GM18505 (cell line): ENCODE results near the gene KLC3.

Experiments
- ATAC-seq: cut with Tn5 transposase; IDR thresholded peaks from one replicate; pipeline ENCODE4 v1.9.1; 2021; ENCODE audit not compliant: unreplicated experiment
- POLR2A ChIP-seq: IDR thresholded peaks from 4 replicates; pipeline ENCODE4 v1.6.1; 2011; ENCODE audit warnings: borderline replicate concordance; ENCODE audit not compliant: insufficient read depth, insufficient read length; ENCODE audit errors: extremely low read depth

Gene KLC3

GRCh38 chr19:45348367-45349125, 8.0 kb downstream of the KLC3 start:
- ATAC-seq: no peak
- no peak for TF ChIP-seq POLR2A

GRCh38 chr19:45349126-45349415, 8.5 kb downstream of the KLC3 start:
- no peak for TF ChIP-seq POLR2A
- no peak for ATAC-seq

DNA sequence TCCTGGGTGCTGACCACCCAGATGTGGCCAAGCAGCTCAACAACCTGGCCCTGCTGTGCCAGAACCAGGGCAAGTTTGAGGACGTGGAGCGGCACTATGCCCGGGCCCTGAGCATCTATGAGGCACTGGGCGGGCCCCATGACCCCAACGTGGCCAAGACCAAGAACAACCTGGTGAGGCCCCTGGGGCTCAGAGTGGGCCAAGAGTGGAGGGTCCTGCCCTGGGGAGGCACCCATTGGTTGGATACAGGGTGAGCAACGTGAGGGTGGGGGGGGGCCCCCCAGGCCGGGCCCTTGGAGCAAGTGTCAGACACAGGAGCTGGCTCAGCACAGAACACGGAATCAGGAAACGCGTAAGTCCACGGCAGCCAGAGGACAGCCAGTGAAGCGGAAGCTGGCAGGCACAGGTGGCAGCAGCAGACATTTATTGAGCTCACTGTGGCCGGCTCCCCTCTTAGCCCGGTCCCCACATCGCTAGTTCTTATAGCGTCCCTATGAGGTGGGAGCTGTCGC, 8.9 kb downstream of the KLC3 start:
- TF ChIP-seq POLR2A: no peak
- ATAC-seq: no peak

GRCh38 chr19:45350477-45351058, 10.0 kb downstream of the KLC3 start:
- no peak for ATAC-seq
- no peak for TF ChIP-seq POLR2A

DNA sequence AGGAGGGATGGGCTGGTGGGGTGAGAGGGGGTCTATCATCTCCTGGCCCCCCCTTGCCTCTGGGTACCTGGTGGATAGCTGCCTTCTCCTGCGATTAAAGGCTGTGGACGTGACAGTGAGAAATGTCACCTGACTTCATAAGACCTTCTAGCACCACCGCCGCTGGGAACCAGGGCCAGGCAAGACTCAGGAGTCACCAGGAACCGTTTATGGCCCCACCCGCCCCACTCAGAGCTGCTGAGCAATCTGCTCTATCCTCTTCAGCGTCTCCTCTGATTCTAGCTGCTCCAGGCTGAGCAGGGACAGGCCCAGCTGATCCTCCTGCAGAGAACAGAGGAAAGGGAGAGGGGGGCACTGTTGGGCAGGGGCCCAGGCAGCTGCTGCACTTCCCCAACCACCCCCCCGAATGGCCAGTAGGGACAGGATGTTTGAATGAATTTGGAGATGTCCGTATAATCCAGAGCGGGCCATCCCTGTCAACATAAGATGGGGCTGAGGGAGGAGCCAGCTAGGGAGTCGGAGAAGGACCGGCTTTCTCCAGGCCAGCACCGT, 10.9 kb downstream of the KLC3 start:
- no peak for ATAC-seq
- no peak for TF ChIP-seq POLR2A

DNA sequence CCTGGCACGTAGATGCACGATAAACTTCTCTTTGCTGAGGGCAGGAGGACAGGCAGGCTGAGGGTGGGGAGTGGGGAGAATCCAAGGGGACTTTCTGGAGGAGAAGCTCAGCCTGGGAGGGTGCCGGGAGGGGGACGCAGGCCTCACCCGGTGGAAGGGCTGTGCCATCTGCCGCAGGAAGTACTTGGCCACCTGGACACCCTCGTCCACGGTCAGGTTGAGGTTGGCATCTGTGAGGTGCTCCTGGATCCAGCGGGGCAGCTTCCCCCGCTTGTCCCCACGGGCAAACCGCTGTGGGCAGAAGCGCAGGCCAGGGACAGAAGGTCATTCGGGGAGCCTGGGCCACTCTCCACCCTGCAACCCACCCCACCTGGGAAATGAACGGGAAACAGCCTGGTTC, 11.5 kb downstream of the KLC3 start:
- ATAC-seq: no peak
- TF ChIP-seq POLR2A: no peak

GRCh38 chr19:45352471-45352870, 11.9 kb downstream of the KLC3 start:
- TF ChIP-seq POLR2A: no peak
- ATAC-seq: no peak

GRCh38 chr19:45352914-45353796, 12.6 kb downstream of the KLC3 start:
- no peak for ATAC-seq
- no peak for TF ChIP-seq POLR2A

DNA sequence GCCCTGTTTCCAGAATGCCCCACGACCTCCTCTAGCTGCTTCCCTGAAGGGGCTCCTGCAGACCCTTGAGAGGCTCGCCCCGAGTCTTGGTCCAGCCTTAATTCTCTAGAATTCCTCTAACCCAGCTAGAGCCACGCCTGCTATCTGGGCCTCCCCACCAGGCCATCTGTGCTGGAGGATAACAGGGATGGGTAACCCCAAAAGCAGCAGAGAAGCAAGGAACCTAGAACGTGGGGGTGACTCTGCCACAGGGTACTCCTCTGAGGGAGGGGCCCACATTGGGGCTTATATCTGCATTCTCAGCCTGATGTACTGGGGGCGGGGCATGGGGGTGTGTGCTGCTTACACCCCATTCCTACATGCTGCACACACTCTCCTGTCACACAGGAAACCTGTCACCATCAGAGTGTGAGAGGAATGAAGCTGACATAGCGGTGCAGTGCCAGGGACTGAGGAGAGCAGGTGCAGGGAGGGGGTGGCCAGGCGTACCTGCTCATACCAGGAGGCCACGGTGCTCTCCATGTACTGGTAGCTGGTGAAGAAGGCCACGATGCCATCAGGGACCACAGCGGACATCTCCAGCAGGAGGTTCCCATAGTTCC, 13.8 kb downstream of the KLC3 start:
- ATAC-seq: no peak
- no peak for TF ChIP-seq POLR2A

GRCh38 chr19:45355402-45355801, 14.9 kb downstream of the KLC3 start:
- no peak for TF ChIP-seq POLR2A
- no peak for ATAC-seq

DNA sequence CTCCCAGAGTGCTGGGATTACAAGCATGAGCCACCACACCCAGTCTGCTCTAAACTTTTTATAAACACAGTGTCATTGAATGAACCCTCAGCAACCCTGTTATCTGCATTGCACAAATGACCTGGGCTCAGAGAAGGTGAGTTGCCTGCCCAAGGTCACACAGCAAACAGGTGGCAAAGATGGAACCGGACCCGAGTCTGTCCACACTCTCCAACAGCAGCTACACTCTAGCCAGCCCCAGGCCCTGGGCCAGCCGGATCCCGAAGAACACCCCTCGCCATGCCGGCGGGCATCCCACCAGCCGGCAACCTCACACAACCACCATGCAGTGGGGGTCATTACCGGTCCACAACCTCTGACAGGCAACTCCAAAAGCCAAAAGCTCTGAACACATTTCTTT, 15.4 kb downstream of the KLC3 start:
- no peak for TF ChIP-seq POLR2A
- ATAC-seq: no peak

DNA sequence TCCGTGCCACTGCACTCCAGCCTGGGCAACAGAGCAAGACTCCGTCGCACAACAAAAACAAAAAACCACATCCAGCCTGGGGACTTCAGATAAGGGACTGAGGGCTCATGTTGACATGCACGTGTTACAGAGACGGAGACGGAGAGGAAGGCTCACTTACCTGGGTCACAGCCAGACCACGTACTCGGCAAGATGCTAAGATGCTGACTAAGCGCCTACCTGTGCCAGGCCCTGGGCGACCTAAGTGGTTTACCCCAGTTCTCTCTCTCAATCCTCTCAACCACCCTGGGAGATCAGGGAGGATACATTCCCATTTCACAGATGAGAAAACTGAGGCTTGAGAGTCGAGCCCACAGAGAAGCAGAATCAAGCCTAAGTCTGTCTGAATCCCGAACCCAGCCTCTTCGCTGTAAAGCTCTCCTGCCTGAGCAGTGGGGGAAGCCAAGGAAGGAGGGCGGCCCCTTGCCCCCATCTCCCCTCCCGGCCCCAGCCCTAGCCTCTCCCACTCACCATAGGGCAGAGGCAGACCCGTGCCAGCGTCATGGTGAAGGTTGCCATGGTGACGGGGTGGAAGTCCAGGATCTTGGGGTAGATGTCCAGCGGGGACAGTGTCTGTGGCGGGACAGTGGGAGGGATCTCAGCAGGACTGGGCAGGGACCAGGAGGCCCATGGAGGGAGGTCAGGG, 16.4 kb downstream of the KLC3 start:
- no peak for TF ChIP-seq POLR2A
- no peak for ATAC-seq

DNA sequence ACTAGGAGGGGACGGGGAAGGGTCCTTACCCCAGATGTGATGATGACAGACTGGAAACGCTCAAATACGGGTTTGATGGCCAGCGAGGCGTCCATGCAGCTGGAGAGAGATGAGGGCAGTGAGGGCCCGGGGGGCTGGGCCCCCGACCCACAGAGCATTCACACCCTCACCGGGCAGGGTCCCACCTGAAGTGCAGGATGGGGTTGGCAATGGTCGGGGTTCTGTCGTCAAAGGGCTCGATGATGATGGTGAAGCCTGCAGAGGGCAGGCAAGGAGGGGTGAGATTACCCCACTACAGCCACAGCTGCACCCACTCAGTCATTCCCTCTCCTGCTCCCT, 16.9 kb downstream of the KLC3 start:
- no peak for TF ChIP-seq POLR2A
- no peak for ATAC-seq
